Adrenal gland (tissue), 5 donors: Measurements from ENCODE around the gene ATP9B.

ENCODE experiments used
- POLR2A ChIP-seq, 2 donors: fragments of 450-650 bp; IDR thresholded peaks; one replicate each; pipeline ENCODE4 v1.6.1; 2017; ENCODE audit warnings: antibody characterized with exemption in 2 of 2, mild to moderate bottlenecking in 2 of 2, moderate library complexity in 1 of 2
- TF ChIP-seq, protein P1 (sequence below), 6 experiments: fragments of 450-650 bp in 4 of 6; fragments of 200-600 bp in 2 of 6; sonication (generic) in 1 of 6; IDR thresholded peaks; 1 replicate in 5 of 6; 2 replicates in 1 of 6; pipeline versions ENCODE4 v1.5.1 to v1.8.0; 2016 to 2021; ENCODE audit warnings: antibody characterized with exemption in 6 of 6, mild to moderate bottlenecking in 2 of 6, moderate library complexity in 1 of 6
- donor health status: DM: no; HTN: no; CAD: no.

DNA sequence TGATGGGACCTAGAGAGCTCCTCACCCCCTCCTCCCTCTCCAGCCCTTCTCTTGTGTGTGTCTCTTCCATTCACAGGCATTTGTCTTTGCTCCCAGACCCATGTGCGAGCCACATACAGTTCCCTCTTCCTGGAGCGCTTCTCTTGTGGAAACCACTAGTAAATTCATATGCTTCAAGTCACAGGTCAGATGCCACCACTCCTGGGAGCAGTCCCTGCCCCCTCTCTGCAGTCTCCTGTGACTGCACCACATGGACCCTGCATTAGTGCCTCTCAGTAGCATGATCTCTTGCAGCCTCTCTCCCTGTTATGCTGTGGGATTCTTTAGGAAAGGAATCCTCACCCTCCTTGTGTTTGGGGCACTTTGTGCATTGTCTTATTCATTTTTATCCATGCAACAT is 230.1 kb downstream of the ATP9B start:
- TF ChIP-seq, protein P1, sequence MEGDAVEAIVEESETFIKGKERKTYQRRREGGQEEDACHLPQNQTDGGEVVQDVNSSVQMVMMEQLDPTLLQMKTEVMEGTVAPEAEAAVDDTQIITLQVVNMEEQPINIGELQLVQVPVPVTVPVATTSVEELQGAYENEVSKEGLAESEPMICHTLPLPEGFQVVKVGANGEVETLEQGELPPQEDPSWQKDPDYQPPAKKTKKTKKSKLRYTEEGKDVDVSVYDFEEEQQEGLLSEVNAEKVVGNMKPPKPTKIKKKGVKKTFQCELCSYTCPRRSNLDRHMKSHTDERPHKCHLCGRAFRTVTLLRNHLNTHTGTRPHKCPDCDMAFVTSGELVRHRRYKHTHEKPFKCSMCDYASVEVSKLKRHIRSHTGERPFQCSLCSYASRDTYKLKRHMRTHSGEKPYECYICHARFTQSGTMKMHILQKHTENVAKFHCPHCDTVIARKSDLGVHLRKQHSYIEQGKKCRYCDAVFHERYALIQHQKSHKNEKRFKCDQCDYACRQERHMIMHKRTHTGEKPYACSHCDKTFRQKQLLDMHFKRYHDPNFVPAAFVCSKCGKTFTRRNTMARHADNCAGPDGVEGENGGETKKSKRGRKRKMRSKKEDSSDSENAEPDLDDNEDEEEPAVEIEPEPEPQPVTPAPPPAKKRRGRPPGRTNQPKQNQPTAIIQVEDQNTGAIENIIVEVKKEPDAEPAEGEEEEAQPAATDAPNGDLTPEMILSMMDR (IDR thresholded peaks at IDR 0.05) = no peak
- TF ChIP-seq POLR2A (IDR thresholded peaks at IDR 0.05) = no peak
